CD4-positive, alpha-beta T cell treated with Interleukin-4 for 1 hour (primary cell): ENCODE results near the gene FOXP1.

Source experiments
- DNase-seq, 2 donors: peaks; one replicate each; pipeline ENCODE4 v3.0.0-alpha.2; 2020 to 2022

FOXP1 gene

DNA sequence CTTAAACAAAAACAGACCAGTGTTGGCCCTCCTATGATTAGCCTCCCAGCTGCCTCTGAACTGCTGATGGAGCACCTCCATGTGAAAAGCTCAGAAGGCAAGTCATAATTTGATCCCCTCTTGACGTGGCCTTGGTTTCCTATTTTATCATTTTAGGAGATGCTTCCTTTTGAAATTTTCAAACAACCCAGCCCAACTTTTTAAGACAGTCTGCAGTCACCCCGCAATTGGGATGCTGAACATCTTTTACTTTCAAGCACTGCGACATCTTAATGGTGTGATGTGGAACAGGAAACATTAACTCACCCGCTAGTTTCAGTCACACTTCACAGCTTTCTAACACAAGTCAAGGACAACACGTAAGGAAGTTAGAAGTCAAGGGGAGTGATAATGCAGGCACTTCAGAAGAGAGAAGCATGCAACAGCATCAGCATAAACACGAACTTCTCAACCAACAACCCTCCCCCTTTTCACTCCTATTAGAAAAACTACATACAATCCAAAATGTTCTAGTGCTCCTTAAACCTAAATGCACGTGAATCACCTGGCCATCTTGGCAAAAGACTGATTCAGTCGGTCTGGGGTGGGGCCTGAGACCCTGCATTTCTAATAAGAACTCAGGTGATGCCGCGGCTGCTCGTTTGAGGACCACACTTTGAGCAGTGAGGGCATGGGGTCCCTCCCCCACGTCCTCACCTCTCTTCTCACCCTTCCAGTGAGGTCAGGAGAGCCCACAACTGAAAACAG lies 161.5 kb downstream of the FOXP1 start:
- DNase-seq = peak; percentile 51 to 67

DNA sequence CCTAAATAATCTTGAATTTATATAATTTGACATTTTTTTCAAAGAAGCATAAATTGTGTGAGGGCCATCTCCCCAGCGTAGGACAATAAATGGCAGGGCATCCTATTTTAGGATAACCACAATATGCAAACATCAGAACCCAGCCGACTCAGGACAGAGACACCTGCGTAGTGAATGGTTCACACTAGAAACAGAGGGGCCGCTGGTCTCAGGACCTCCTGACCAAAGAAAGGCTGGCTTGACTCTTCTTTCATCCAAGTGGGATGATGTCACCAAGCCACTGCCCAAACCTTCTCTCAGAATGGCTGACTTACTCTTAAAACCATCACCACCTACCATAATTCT lies 162.1 kb downstream of the FOXP1 start:
- peak in 1 of 2 donors; percentile 31 for DNase-seq

GRCh38 chr3:71419369-71419768 lies 164.2 kb downstream of the FOXP1 start:
- DNase-seq = no peak

GRCh38 chr3:71417791-71418190 lies 165.7 kb downstream of the FOXP1 start:
- DNase-seq = no peak

DNA sequence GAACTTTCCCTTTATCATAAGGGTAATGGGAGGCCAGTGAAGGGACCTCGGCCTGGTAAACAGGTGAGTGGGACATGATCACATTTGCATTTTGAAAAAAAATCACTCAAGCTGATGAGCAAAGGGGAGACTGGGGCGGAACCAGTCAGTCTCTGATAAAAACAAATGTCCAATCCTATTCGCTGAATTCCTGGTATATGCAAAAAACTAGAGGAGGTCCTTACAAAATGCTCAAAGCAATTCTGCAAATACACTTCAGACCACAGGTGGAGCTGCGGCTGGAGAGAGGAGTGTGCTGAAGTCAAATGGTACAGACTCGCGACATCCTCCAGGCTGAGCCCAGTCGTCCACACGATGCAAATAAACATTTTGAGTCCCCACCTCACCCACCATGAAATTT lies 166.7 kb downstream of the FOXP1 start:
- DNase-seq = peak; percentile 67 to 73

GRCh38 chr3:71415681-71416122 lies 167.8 kb downstream of the FOXP1 start:
- DNase-seq = peak in 1 of 2 donors; percentile 70

DNA sequence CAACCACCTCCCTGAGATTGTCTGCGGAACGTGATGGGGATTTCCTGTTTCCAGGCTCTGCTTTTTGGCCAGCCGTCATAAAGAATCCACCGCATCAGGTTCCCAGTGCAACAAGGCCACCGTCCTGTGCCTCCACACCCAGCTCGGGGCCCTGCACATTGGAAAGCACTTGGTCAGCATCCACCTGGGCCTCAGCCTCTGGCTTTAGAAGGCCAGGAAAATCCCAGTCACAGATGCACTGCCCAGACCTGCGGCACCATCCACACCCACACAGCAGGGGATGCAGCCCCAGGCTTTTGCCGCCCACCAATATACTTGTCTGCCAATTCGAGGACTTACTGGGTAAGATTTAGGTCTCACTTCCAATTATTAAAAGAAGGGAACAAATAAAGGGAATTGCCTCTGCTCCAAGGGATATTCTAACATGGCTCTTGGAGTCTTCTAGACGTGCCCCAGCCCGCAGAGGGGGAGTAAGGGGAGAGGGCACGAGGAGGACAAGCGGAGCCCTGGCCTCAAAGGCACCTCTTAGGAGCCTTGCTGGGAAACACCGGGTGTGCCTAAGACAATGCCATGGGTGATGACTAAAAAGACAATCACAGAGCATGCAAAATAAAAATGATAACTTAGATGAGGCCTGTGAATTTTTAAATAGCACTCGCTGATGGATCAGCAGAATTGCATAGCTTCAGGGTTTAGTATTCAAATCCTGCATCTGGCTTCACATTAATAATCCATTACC lies 169.2 kb downstream of the FOXP1 start:
- no peak for DNase-seq

DNA sequence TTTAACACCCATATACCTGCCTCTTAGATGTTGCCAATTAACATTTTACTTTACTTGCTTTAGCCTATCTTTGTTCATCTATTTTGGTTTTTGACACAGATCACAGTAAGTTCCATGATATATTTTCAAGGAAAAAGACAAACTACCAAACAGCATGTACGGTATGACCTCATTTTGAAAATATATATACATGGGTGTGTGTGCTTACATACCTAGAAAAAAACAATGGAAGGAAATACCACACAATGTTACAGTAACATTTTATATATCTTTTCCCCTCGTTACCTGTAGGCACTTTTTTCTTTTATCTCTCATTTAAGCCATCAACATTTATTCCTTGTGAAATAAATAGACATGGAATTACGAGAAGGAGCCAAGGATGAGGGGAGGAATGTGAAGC lies 170.0 kb downstream of the FOXP1 start:
- DNase-seq = no peak

- no peak for DNase-seq
Observed at GRCh38 chr3:71409352-71409751, 174.2 kb downstream of the FOXP1 start.

GRCh38 chr3:71408903-71409302 lies 174.6 kb downstream of the FOXP1 start:
- no peak for DNase-seq

DNA sequence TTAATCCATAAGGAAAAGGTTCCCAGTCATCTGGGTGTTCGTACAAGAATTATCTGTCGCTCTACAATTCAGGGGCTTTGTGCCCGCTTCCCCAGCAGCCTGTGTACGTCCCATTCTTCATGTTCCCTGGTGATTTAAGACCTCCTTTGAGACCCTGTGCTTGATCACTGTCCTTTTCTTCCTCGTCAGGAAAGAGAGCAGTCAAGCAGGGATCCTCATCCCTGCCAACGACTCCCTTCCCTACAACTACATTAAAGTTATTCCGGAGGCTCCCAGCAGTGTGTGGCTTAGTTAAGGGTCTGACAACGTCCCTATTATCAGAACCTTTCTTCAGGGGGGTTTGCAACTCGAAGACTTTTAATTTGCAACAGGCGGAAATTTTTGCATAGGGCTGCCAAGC lies 175.7 kb downstream of the FOXP1 start:
- no peak for DNase-seq

DNA sequence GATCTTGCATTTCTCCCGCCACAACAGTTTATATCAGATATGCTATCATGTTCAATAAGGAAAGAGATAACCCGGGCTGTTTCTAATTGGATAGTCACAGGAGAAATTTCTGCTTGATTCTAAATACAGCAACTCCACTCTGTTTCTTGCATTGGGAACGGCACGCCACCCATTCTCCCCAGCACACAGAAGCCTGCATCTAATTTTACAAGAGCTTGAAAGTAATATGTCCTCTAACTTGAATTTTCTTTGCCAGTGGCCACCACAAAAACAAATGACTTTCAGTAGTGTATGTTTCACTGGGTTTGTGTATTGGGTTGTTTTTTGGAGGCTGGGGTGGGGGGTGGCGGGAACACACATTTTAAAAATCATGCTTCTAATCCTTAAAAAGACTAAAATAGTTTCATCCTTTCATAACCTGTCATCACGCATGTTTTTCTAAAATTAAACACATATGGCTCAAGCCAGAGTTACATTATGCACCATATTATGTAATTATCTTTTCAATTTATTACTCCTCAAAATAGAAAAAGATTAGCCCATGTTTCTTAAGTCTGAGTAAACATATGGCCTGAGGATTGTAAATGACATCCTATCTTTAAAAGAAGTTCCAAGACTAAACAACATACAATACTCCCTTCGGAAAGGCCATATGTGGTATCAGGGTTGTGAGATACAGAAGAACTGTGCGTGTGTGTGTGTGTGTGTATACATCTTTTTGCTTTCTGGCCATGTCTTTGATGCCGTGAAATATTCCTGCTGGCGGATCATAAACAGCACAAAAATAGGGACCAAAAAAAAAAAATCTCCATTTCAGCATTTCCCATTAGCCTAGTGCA lies 176.3 kb downstream of the FOXP1 start:
- no peak for DNase-seq

DNA sequence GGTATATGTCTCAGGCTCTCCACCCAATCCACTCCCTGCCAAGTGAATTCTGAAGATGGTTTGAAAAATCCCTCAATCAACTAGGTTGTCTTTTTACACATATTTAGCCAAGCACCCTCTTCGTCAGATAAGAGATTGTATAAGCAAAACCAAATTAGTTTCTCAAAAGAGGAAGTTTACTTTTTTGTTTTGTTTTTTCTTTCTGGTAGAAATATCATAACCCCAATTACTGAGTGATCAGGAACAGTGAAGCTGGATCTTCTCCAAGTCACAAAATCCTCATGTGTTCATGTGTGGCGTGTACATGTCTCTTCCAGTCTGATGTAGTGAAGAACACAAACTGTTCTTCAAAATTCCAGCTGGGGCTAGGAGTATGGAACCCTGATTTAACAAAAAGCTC lies 180.6 kb downstream of the FOXP1 start:
- DNase-seq = no peak

DNA sequence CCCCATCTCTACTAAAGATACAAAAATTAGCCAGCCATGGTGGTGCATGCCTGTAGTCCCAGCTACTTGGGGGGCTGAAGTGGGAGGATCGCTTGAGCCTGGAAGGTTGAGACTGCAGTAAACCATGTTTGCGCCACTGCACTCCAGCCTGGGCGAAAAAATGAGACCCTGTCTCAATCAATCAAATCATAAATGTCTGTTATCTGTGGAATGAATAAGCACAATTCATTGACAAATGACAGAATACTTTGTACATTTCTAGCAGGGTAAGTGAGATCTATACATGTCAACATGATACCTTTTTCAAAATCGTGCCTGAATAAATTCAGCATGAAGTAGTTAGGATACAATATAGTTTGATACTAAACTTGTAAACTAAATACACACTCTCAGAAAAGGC lies 181.2 kb downstream of the FOXP1 start:
- DNase-seq = no peak

- no peak for DNase-seq
Observed at GRCh38 chr3:71401695-71402231, 181.8 kb downstream of the FOXP1 start.

DNA sequence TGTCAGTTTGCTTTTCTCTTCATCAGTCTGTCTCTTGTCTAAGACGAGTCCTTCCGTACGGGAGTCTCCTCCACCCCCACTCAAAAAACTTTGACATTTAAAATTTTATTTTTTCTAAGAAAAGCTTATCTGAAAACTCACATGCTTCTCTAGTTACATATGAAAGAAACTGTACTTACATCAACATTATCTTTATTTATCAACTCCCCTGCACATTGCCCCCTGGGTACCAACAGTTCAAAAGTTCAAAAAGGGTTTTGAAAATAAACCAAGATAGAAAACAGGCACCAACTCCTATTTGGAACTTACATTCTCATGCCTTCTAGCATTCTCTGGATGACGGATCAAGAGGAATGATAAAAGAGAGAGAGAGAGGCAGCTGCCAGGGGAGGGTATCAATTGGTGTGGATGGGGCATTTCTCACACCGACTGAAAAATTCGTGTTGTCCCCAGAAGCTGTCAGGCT lies 182.5 kb downstream of the FOXP1 start:
- no peak for DNase-seq

- DNase-seq = no peak
Observed at GRCh38 chr3:71399478-71399877, 184.1 kb downstream of the FOXP1 start.

DNA sequence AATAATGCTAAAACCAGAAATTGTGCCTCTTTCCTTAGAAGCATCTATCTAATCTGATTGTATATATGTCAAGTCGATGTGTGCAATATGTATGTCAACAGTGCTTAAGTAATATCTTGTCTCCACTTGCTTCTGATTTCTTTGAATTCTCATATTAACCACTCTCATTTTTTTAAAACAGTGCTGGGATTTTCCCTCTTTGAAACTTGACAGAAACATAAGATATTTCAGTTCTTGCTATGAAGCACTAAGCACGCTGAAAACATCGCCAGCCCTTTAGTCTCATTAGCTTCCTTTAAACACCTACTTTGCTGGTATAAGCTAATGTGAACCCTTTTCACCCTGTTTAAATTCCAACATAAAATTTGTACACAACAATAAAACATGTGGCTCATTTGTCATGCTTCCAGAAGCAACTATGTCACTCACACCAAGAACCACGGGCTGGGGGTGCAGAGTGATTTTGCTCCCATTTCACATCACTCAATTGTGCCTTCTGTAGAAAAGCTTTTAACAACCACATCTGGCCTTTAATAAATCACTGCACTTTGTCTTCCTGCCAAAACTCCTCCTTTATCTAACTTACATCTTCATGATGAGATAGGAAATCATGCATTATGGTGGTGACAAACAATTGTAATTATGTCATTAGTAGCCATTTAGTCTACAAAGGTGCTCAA lies 185.2 kb downstream of the FOXP1 start:
- DNase-seq = peak; percentile 48 to 58

DNA sequence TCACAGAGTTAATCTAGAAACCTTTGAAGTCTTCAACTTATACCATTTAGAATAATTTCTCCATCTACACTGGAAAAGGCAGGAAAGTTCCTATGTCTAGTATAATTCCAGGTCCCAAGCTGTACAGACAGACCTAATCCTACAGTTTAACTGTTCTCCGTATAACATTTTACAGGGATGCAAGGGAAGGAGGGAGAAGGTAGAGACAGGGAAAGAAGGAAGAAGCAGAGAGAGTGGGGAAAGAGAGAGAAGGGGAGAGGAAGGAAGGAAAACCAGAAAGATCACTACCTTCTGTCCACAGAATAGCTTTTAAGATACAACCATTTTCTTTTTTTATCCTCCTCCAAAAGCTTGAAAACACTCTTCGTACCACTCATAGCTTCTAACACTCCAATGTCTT lies 185.8 kb downstream of the FOXP1 start:
- DNase-seq = no peak

- peak in 1 of 2 donors; percentile 37 for DNase-seq
Observed at GRCh38 chr3:71397046-71397445, 186.5 kb downstream of the FOXP1 start.

DNA sequence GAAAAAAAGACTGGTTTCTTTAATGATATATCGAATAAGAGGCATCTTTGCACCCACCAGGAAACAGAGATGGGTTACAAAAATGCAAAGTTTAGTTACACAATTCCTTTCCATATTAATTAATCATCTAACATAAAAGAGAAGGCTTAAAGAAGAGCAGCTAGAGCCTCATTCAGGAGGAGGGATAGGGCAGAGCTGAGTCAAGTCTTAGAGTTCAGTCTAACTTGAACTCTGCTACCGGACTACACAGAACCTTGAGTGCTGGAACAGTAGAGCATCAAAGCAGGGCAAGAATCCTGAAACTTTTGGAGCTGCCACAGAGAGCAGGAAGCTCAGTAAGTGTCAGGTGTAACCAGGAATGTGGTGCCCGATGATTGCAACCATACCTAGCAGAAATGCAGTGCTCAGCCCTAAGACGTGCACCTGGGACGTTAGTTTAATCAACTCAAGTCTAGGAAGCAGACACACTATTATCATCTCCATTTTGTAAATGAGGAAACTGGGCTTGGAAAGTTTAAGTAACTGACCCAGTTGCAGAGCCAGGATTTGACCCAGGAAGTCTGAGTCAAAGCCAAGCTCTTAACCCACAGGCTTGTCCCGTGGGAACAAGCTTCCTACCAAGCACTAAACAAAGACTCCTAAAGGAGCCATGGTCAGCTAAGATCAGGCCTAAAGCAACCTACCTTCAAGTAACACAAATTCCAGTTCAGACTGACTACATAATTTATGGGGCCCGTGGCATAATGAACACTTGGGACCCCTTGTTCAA lies 187.4 kb downstream of the FOXP1 start:
- no peak for DNase-seq

DNA sequence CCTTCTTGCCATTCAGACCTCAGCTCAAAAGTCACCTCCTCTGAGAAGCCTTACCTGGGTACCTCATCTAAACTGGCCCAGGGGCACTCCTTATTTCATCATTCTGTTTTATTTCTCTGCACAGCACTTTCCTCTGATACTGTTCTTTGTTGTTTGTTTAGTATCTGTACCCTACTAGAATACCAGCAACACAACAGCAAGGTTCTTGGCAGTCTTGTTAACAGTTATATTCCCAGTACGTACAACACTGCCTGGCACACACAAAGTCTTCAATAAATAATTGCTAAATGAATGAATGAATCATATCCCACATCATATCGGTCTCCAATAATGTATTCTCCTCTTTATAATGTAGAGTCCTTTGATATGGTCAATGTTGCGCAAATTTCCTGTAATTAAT lies 188.1 kb downstream of the FOXP1 start:
- no peak for DNase-seq
